ENCODE measurements around the gene ADORA2B. TPM values are rescaled to one million over a fixed set of nuclear protein-coding genes. Genes with fewer than 3 reads are reported as not detected.

ADORA2B gene
- total and polyA plus RNA-seq, 2 experiments from 2014 or later: 10.3 to 13.7 TPM

DNA sequence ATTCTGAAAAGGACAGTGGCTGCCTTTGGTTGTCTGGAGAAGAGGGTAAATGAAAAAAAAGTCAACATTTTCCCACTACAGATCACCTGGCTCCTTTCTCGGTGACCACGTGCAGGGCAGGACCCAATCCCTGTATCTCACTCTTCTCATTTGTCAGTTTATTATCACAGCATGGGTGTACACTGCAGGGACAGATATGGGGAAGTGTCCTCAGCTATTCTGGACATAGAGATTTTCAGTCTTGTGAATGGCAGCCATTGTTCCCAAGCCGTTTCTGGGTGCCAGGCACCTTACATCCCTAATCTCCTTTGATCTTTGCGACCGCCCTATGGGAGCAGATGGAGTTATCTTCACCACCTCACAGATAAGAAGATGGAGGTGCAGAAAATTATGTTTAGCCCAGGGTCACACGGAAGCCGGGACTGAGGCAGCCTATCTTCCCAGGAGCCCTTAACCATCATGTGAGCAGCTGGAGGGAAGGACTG is 7.2 kb downstream of the ADORA2B start:
- H3K4me2 ChIP-seq (ENCODE audit: unreplicated experiment): no peak overlapping the region
- no peaks in the 10 kb centered on the region for H3K27me3 ChIP-seq (replicated peaks; ENCODE audit: insufficient read depth)
- WGBS, 2 experiments (ENCODE audit: low coverage in 1 of 2, low lambda C conversion rate in 2 of 2, missing lambda C conversion rate in 2 of 2): 89 to 90% methylated on average over 7 of the region's 7 CpGs
- no peak for DNase-seq
- H3F3A ChIP-seq (ENCODE audit: insufficient read depth): peaks cover 18% of the 10 kb centered on the region
- H4K20me1 ChIP-seq (ENCODE audit: insufficient read depth): no peaks in the 10 kb centered on the region
- H2AFZ ChIP-seq: no peak overlapping the region
- H3K9ac ChIP-seq: no peak overlapping the region
- H3K9me2 ChIP-seq (ENCODE audit: insufficient read depth): no peaks in the 10 kb centered on the region
- no peak for TF ChIP-seq EZH2phosphoT487 (IDR thresholded peaks at IDR 0.05; ENCODE audit: insufficient read depth, low read depth)
- H3K4me1 ChIP-seq (ENCODE audit: insufficient read depth): peaks cover 18% of the 10 kb centered on the region
- H3K79me2 ChIP-seq (ENCODE audit: insufficient read depth): peaks cover 41% of the 10 kb centered on the region
- in situ Hi-C loops (cut with MboI): no loop called here
- no peak overlapping the region for H3K27ac ChIP-seq
- H3K4me3 ChIP-seq: no peak overlapping the region
- no peaks in the 10 kb centered on the region for H3K36me3 ChIP-seq (ENCODE audit: low read depth)
- no peaks in the 10 kb centered on the region for H3K9me3 ChIP-seq (ENCODE audit: low read depth)

DNA sequence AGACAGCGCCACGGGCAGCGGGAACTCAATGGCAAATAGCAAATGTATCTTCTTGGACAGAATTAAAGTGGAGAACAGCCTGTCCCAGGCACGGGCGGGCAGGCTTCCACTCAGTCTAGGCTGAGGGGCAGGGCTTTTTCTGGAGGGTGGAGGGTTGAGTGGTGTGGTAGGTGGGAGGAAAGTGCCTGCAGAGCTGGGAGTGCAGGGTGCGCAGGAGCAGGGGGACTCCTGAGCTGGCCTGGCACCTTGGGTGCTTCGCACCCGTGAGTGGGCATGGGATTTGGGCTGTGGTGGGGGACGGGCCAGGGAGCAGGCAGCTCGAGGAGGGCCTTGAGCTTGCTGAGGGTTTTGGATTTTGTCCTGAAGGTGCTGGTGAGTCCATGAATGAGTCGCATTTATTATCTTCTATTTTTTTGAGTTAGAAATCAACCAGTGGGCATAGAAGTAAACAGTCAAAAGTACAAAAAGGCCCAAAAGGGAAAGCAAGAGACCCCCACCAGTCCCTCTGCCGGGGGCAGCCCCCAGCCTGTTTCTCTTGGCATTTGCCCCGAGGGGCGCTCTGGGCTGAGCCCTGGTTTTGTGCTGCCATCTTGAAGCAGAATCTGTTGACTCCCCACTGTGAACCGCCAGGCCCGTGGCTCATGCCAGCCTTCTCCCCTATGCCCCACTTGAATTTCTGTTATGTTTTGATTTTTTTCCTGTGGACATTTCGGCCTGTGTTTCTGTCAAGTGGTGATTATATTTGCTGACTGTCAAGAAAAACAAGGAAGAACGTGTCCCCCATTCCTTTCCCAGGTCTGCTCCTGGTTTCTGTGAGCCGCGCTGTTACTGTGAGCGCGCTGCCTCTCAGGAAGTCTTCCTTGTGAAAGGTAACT is 8.2 kb downstream of the ADORA2B start:
- H3K27ac ChIP-seq: no peak overlapping the region
- no peak overlapping the region for H3K4me2 ChIP-seq (ENCODE audit: unreplicated experiment)
- H3K36me3 ChIP-seq (ENCODE audit: low read depth): no peaks in the 10 kb centered on the region
- peaks cover 36% of the 10 kb centered on the region for H3K79me2 ChIP-seq (ENCODE audit: insufficient read depth)
- TF ChIP-seq EZH2 (IDR thresholded peaks at IDR 0.05; ENCODE audit: insufficient read depth, poor library complexity, severe bottlenecking) (no peak), EZH2phosphoT487 (IDR thresholded peaks at IDR 0.05; ENCODE audit: insufficient read depth, low read depth) (no peak)
- no peak overlapping the region for H2AFZ ChIP-seq
- no peak overlapping the region for H3K9ac ChIP-seq
- 86 to 88% methylated on average over 22 of the region's 22 CpGs for WGBS, 2 experiments (ENCODE audit: low coverage in 1 of 2, low lambda C conversion rate in 2 of 2, missing lambda C conversion rate in 2 of 2)
- H3K27me3 ChIP-seq (replicated peaks; ENCODE audit: insufficient read depth): no peaks in the 10 kb centered on the region
- no peaks in the 10 kb centered on the region for H3K9me3 ChIP-seq (ENCODE audit: low read depth)
- in situ Hi-C loops (cut with MboI): no loop called here
- H4K20me1 ChIP-seq (ENCODE audit: insufficient read depth): no peaks in the 10 kb centered on the region
- peaks cover 16% of the 10 kb centered on the region for H3F3A ChIP-seq (ENCODE audit: insufficient read depth)
- H3K4me1 ChIP-seq (ENCODE audit: insufficient read depth): peaks cover 11% of the 10 kb centered on the region; the same call in 1 of the 2 replicates
- no peak for DNase-seq
- H3K9me2 ChIP-seq (ENCODE audit: insufficient read depth): no peaks in the 10 kb centered on the region
- no peak overlapping the region for H3K4me3 ChIP-seq

DNA sequence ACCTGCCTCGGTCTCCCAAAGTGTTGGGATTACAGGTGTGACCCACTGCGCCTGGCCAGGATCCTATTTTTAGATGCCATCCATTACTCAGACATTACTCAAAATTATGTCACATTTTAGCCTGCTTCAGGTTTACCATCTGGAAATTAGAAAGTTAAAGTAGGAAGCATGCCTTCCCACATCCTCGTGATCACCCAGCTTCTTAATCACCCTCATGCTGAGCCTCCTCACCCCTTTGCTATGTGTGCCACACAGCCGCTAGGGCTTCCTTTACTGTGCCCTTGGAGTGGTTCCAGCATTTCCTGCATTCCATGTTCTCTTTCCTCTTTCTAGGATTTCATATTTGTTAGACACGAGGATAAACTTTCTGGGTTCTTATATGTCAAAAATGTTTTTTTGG is 9.3 kb downstream of the ADORA2B start:
- Histone ChIP-seq H3K36me3 (ENCODE audit: low read depth) (no peaks in the 10 kb centered on the region), H4K20me1 (ENCODE audit: insufficient read depth) (no peaks in the 10 kb centered on the region), H3K4me1 (ENCODE audit: insufficient read depth) (peaks cover 20% of the 10 kb centered on the region), H3F3A (ENCODE audit: insufficient read depth) (peaks cover 26% of the 10 kb centered on the region), H3K27me3 (replicated peaks; ENCODE audit: insufficient read depth) (no peaks in the 10 kb centered on the region), H3K9me3 (ENCODE audit: low read depth) (no peaks in the 10 kb centered on the region), H3K9ac (no peak overlapping the region), H3K27ac (no peak overlapping the region), H3K9me2 (ENCODE audit: insufficient read depth) (no peaks in the 10 kb centered on the region), H3K79me2 (ENCODE audit: insufficient read depth) (peaks cover 28% of the 10 kb centered on the region), H2AFZ (no peak overlapping the region), H3K4me3 (no peak overlapping the region), H3K4me2 (ENCODE audit: unreplicated experiment) (no peak overlapping the region)
- DNase-seq: peak; percentile 95
- in situ Hi-C loops (cut with MboI): no loop called here
- TF ChIP-seq EZH2phosphoT487 (IDR thresholded peaks at IDR 0.05; ENCODE audit: insufficient read depth, low read depth): no peak
- no peak for TF ChIP-seq EZH2 (IDR thresholded peaks at IDR 0.05; ENCODE audit: insufficient read depth, poor library complexity, severe bottlenecking)
- 30 to 34% methylated on average over 5 of the region's 5 CpGs for WGBS, 2 experiments (ENCODE audit: low coverage in 1 of 2, low lambda C conversion rate in 2 of 2, missing lambda C conversion rate in 2 of 2)

DNA sequence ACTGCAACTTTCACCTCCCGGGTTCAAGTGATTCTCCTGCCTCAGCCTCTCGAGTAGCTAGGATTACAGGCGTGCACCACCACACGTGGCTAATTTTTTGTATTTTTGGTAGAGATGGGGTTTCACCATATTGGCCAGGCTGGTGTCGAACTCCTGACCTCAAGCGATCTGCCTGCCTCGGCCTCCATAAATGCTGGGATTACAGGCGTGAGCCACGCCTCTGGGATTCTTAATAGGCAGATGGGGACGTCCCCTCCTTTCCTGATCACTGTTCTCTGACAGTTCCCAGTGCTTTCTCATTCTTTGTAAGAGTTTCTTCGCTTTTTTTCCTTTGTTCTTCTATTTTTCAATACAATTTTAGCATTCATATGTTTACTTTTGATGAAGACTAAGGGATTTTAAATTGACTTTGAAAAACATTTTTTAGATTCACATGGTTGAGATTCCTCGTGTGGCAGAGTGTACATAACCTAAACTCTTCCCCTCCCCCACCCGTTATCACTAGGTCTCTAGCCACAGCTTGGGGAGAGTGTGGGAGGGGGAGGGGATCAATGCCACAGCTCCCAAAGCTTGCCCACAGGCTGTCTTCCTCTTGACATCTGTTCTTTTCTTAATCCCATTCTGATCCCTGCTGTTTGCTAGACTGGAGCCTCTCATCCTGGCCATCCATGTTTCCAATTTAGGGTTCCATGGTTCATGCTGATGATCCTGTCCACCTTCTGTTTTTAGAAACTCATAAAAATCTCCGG is 11.0 kb downstream of the ADORA2B start:
- DNase-seq: no peak
- Histone ChIP-seq H3F3A (ENCODE audit: insufficient read depth) (peaks cover 35% of the 10 kb centered on the region), H3K9me3 (ENCODE audit: low read depth) (no peaks in the 10 kb centered on the region), H3K9me2 (ENCODE audit: insufficient read depth) (no peaks in the 10 kb centered on the region), H2AFZ (no peak overlapping the region), H3K79me2 (ENCODE audit: insufficient read depth) (peaks cover 19% of the 10 kb centered on the region), H3K27me3 (replicated peaks; ENCODE audit: insufficient read depth) (no peaks in the 10 kb centered on the region), H3K27ac (no peak overlapping the region), H3K4me2 (ENCODE audit: unreplicated experiment) (no peak overlapping the region), H3K36me3 (ENCODE audit: low read depth) (no peaks in the 10 kb centered on the region), H3K4me3 (no peak overlapping the region), H3K4me1 (ENCODE audit: insufficient read depth) (peaks cover 27% of the 10 kb centered on the region), H3K9ac (no peak overlapping the region), H4K20me1 (ENCODE audit: insufficient read depth) (no peaks in the 10 kb centered on the region)
- in situ Hi-C loops (cut with MboI): no loop called here
- 85% methylated on average over 14 of the region's 14 CpGs for WGBS, 2 experiments (ENCODE audit: low coverage in 1 of 2, low lambda C conversion rate in 2 of 2, missing lambda C conversion rate in 2 of 2)
- no peak for TF ChIP-seq EZH2 (IDR thresholded peaks at IDR 0.05; ENCODE audit: insufficient read depth, poor library complexity, severe bottlenecking)
- TF ChIP-seq EZH2phosphoT487 (IDR thresholded peaks at IDR 0.05; ENCODE audit: insufficient read depth, low read depth): no peak

Data from GM23248 (cell line).